Bronchus fibroblast of lung (primary cell): ENCODE results near the gene ZNF880. TPM values are rescaled to one million over a fixed set of nuclear protein-coding genes. Genes with fewer than 3 reads are reported as not detected.

Source experiments
- total RNA-seq: library from RNA; depleted of rRNA; stranded (reverse); fragments of >200 nt; gene quantifications from 2 replicates; pipeline ENCODE4 v1.2.3, GENCODE V29; 2015

The ZNF880 gene
- total RNA-seq, result 9.8 and 14.6 TPM in 2 replicates

GRCh38 chr19:52369559-52370340, at the start of gene ZNF880:
ZNF880 (plus strand) TSS chr19:52369923; CDS start chr19:52369966, 43 bp downstream.

GRCh38 chr19:52336117-52336790, 33.5 kb upstream of the ZNF880 start, which contains the start of gene ZNF610:
ZNF610 (plus strand) TSS chr19:52336243; CDS start chr19:52349173, 12,930 bp downstream.

GRCh38 chr19:52397310-52398080, 27.8 kb downstream of the ZNF880 start, which contains the start of gene ZNF528:
ZNF528 (plus strand) TSS chr19:52397849; CDS start chr19:52402014, 4,165 bp downstream.

GRCh38 chr19:52428937-52429336, 59.2 kb downstream of the ZNF880 start, which contains the start of gene ZNF534:
ZNF534 (plus strand) TSS chr19:52429148; CDS start chr19:52431475, 2,327 bp downstream.

Other genes starting within 250 kb of the ZNF880 start
- 5.6 and 6.1 TPM in 2 replicates for gene ZNF616, start 230.0 kb upstream of the ZNF880 start, total RNA-seq
- gene ZNF836, start 198.3 kb upstream of the ZNF880 start, total RNA-seq, result 3.2 and 4.8 TPM in 2 replicates
- 193 and 196 TPM in 2 replicates for gene PPP2R1A, start 179.9 kb upstream of the ZNF880 start, total RNA-seq
- 5.7 and 6.1 TPM in 2 replicates for gene ZNF766, start 100.3 kb upstream of the ZNF880 start, total RNA-seq
- gene ZNF480, start 72.8 kb upstream of the ZNF880 start, total RNA-seq, result 4.0 and 5.0 TPM in 2 replicates
- 1.5 and 1.8 TPM in 2 replicates for gene ZNF610, start 33.7 kb upstream of the ZNF880 start, total RNA-seq
- 5.8 and 6.1 TPM in 2 replicates for gene ZNF528, start 27.9 kb downstream of the ZNF880 start, total RNA-seq
- not detected in 2 replicates for gene ZNF534, start 59.2 kb downstream of the ZNF880 start, total RNA-seq
- 0.74 and 0.84 TPM in 2 replicates for gene ZNF578, start 83.6 kb downstream of the ZNF880 start, total RNA-seq
- 5.6 and 5.7 TPM in 2 replicates for gene ZNF808, start 157.7 kb downstream of the ZNF880 start, total RNA-seq
- 4.0 and 5.2 TPM in 2 replicates for gene ZNF701, start 200.4 kb downstream of the ZNF880 start, total RNA-seq